ENCODE data around the gene CROCC2.

GRCh38 chr2:240949791-240950705 is 43.9 kb downstream of the CROCC2 start:
- TF ChIP-seq CTCF (IDR thresholded peaks at IDR 0.05 in 2 of 3, conservative IDR thresholded peaks at IDR 0.05 in 1 of 3; ENCODE audit: borderline replicate concordance in 1 of 3, insufficient read depth in 1 of 3, low read depth in 2 of 3, low read length in 2 of 3) (no peak), EGR1 (IDR thresholded peaks at IDR 0.05; ENCODE audit: low read depth) (no peak), POLR2A (IDR thresholded peaks at IDR 0.05; ENCODE audit: borderline replicate concordance, extremely low read depth, insufficient read depth, insufficient read length) (no peak), MAX (IDR thresholded peaks at IDR 0.05) (no peak), POLR2AphosphoS5 (IDR thresholded peaks at IDR 0.05; ENCODE audit: low read depth, low read length) (no peak), SIN3A (IDR thresholded peaks at IDR 0.05; ENCODE audit: low read depth) (no peak), REST (IDR thresholded peaks at IDR 0.05; ENCODE audit: low read depth) (no peak), ZBTB33 (IDR thresholded peaks at IDR 0.05; ENCODE audit: extremely low read depth, insufficient replicate concordance, low read length) (no peak), ELF1 (IDR thresholded peaks at IDR 0.05; ENCODE audit: borderline replicate concordance, low read depth) (no peak), JUND (IDR thresholded peaks at IDR 0.05) (no peak), YY1 (IDR thresholded peaks at IDR 0.05; ENCODE audit: extremely low read depth, insufficient replicate concordance, low read depth, low read length) (no peak), EZH2 (IDR thresholded peaks at IDR 0.05) (no peak), SP1 (IDR thresholded peaks at IDR 0.05; ENCODE audit: low read depth) (no peak)
